WERI-Rb-1 (cell line): ENCODE results near the gene PPP1R13B.
"Not testable (repeated sequence)": the region's sequence is repeated elsewhere in the genome, so short reads cannot be mapped to it uniquely, and the experiment has no call there.

ENCODE experiments used
- DNase-seq: peaks from one replicate; pipeline ENCODE4 v3.0.0-alpha.2; 2020
- H3K27ac ChIP-seq: fragments of 250-450 bp; sonication (Bioruptor Pico); 2 replicates; pipeline ENCODE4 v1.5.1; 2020; ENCODE audit warnings: mild to moderate bottlenecking, moderate library complexity
- H3K27me3 ChIP-seq: fragments of 250-450 bp; sonication (Bioruptor Pico); 2 replicates; pipeline ENCODE4 v1.5.1; 2021; ENCODE audit warnings: mild to moderate bottlenecking, low read depth, moderate library complexity; ENCODE audit not compliant: insufficient read depth, severe bottlenecking
- H3K36me3 ChIP-seq: fragments of 250-450 bp; sonication (Bioruptor Pico); 2 replicates; pipeline ENCODE4 v1.5.1; 2020; ENCODE audit warnings: mild to moderate bottlenecking, moderate library complexity
- H3K4me3 ChIP-seq: 2 replicates; pipeline ENCODE4 v1.5.1; 2011; ENCODE audit warnings: low read depth, mild to moderate bottlenecking, control low read depth, low read length
- H3K9me3 ChIP-seq: fragments of 250-450 bp; sonication (Bioruptor Pico); 2 replicates; pipeline ENCODE4 v1.5.1; 2021; ENCODE audit warnings: mild to moderate bottlenecking, moderate library complexity; ENCODE audit not compliant: severe bottlenecking
- TF ChIP-seq, protein P1 (sequence below): IDR thresholded peaks from 2 replicates; pipeline ENCODE4 v1.5.1; 2011; ENCODE audit warnings: low read depth, mild to moderate bottlenecking, control low read depth, inconsistent platforms, low read length

PPP1R13B gene

DNA sequence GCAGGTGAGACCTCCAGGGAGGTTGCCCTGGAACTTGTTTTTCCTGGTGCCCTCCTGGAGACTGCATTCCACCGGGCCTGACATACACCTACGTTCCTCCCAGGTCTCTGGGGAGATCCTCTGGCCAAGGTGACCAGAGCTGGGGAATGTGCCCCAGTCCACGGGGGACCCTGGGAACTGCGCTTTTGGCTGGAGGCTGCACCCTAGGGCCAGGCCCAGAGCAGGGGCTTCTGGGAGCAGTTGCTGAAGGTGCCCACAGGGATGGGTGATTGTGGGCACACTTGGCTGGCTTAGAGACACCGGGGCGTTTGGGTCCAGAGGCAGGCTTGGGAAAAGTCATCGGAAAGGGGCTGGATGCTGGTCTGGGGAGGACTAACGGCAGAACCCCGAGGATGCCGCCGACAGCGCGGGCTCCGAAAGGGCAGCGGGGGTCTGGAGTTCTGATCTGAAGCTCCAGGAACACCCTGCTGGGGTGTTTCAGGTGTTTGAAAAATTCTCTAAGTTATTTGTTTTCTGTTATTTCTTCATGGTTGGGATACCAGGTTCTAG lies 44.4 kb upstream of the PPP1R13B start:
- H3K27me3 ChIP-seq, result no peaks in the 10 kb centered on the region
- H3K36me3 ChIP-seq, result no peaks in the 10 kb centered on the region
- DNase-seq, result no peak
- TF ChIP-seq, protein P1, sequence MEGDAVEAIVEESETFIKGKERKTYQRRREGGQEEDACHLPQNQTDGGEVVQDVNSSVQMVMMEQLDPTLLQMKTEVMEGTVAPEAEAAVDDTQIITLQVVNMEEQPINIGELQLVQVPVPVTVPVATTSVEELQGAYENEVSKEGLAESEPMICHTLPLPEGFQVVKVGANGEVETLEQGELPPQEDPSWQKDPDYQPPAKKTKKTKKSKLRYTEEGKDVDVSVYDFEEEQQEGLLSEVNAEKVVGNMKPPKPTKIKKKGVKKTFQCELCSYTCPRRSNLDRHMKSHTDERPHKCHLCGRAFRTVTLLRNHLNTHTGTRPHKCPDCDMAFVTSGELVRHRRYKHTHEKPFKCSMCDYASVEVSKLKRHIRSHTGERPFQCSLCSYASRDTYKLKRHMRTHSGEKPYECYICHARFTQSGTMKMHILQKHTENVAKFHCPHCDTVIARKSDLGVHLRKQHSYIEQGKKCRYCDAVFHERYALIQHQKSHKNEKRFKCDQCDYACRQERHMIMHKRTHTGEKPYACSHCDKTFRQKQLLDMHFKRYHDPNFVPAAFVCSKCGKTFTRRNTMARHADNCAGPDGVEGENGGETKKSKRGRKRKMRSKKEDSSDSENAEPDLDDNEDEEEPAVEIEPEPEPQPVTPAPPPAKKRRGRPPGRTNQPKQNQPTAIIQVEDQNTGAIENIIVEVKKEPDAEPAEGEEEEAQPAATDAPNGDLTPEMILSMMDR, result no peak
- H3K9me3 ChIP-seq, result no peaks in the 10 kb centered on the region
- H3K27ac ChIP-seq, result no peak overlapping the region
- no peak overlapping the region for H3K4me3 ChIP-seq

DNA sequence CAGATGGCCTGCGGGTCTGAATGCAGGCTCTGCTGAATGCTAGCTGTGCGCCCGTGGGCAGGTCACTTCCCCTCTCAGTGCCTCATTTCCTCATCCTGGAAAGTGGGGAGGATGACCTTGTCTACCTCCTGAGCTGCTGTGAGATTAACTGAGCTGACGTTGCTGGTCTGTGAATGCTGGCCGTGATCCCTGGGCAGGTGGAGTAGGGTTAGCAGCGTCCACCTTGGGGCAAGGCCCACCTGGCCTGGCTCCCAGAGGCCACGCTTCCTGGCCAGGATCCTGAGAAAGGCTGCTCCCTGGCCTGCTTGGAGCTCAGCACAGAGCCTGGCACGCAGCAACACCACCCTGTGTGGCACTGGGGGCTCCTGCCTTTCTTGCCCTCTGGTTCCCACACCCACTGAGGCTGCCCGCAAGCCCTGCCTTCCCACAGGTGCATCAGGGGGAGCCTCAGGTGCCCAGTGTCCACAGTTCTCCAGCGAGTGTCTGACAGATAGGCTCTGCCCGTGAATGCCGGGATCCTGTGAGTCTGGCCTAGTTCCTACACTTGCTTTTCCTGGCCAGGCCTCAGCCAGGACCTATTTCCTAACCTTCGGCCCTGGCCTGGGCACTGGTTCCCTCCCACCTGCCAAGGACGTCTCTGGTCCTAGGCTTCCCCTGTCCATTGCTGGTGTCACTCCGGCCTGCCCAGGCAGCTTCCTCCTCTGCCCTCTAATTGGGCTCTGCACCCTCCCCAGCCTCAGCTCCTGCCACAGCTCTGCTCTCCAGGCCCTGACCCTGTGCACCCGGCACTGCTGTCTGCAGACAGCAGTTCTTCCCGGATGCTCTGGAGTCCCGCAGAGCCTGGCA lies 43.7 kb upstream of the PPP1R13B start:
- H3K27ac ChIP-seq, result no peak overlapping the region

DNA sequence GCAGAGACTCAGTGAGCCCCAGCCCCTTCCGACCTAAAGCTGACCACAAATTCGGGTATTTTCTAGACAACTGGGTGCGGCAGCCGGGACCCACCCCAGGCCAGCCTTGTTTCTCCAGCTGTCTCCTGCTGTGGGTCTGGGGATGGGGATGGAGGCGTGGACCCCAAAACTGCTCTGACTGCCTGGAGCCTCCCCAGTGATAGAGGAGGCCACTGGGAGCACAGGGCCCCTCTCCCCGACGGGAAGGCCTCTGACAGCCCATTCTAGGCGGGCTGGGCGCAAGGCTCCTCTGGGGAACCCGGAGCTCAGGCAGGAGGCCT lies 42.6 kb upstream of the PPP1R13B start:
- DNase-seq, result no peak
- H3K27ac ChIP-seq, result no peak overlapping the region
- TF ChIP-seq, protein P1, result no peak
- no peaks in the 10 kb centered on the region for H3K27me3 ChIP-seq
- no peaks in the 10 kb centered on the region for H3K36me3 ChIP-seq
- H3K9me3 ChIP-seq, result no peaks in the 10 kb centered on the region
- no peak overlapping the region for H3K4me3 ChIP-seq

More for the DNA sequence above, 43.7 kb upstream of the PPP1R13B start:
- DNase-seq, result no peak
- H3K36me3 ChIP-seq, result no peaks in the 10 kb centered on the region
- H3K9me3 ChIP-seq, result no peaks in the 10 kb centered on the region
- no peaks in the 10 kb centered on the region for H3K27me3 ChIP-seq
- TF ChIP-seq, protein P1, result no peak
- H3K4me3 ChIP-seq, result no peak overlapping the region

DNA sequence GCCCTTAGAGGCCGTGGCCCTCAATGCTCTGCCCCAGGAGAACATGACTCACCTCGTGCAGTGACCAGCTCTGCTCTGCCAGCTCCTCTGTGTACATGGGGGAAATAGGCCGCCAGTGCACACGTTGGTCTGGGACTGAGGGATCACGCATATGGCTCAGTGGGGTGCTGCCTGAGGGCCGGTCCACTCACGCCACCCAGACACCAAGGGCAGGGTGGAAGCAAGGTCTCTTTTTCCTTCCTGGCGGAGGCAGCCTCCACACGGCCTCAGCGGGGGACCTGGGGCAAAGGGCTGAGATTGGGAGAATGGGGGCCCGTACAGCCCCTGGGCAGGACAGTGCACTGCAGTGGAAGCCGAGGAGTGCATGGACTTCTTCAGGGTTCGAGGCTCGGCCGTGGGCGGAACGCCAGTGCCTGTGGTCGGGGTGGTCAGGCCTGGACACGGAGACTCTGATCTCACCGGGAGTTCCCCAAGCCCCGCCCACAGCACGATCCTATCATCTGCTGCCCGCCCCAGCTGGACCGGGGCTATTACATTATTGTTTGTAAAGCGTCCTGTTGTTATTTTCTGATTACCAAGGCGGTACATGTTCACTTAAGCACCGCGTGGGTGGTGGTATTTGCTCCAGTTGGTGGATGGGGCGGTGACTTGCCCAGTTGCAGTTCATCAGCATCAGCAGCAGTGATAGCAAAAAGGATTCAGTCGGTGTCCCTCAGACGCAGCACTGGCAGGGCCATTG lies 42.1 kb upstream of the PPP1R13B start:
- DNase-seq, result no peak
- Histone ChIP-seq H3K27ac (no peak overlapping the region), H3K36me3 (no peaks in the 10 kb centered on the region), H3K27me3 (no peaks in the 10 kb centered on the region), H3K9me3 (no peaks in the 10 kb centered on the region), H3K4me3 (no peak overlapping the region)
- TF ChIP-seq, protein P1, result no peak

DNA sequence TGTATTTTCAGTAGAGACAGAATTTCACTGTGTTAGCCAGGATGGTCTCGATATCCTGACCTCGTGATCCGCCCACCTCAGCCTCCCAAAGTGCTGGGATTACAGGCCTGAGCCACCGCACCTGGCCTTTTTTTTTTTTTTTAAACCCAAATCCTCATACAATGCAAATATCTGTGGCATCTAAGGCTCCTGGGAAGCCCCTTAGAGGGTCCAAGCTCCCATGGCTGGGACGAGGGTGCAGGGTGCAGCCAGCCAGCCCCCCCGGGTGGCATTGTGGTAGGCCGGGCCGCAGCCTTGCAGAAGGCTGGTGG lies 41.6 kb upstream of the PPP1R13B start:
- H3K27me3 ChIP-seq, DNase-seq, H3K9me3 ChIP-seq, H3K27ac ChIP-seq, H3K36me3 ChIP-seq, H3K4me3 ChIP-seq: not testable (repeated sequence)

DNA sequence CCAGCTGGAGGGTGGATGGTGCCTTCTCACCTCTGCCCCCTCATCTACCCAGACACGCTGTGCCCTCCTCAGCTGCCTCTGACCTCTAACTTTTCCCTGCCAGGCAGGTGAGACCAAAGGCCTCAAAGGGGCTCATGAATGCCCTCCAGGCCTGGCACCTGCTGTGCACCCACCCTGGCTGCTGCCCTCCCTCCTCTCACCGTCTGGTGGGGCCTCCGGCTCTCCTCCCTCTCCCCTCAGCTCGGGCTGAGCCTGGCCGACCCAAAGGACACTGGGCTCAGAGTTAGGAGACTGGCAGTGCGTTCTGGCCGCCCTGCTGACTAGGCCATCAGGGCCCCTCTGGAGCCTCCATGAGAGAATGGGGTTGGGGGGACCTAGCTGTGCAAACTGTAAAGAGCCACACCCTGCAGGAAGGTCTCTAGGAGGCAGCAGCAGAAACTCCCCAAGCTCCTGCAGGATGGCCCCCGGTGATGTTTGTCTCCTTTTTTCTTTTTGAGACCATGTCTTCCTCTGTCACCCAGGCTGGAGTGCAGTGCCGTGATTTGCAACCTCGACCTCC lies 40.3 kb upstream of the PPP1R13B start:
- DNase-seq, result no peak
- Histone ChIP-seq H3K27ac (no peak overlapping the region), H3K36me3 (no peaks in the 10 kb centered on the region), H3K4me3 (no peak overlapping the region), H3K27me3 (no peaks in the 10 kb centered on the region), H3K9me3 (no peaks in the 10 kb centered on the region)
- TF ChIP-seq, protein P1, result no peak
